GM06990 (cell line): ENCODE results near the gene SLC16A7.

Source experiments
- DNase-seq: peaks from one replicate; pipeline ENCODE4 v3.0.0-alpha.2; 2011; ENCODE audit not compliant: insufficient read length; ENCODE audit errors: extremely low read depth
- H3K27me3 ChIP-seq: replicated peaks from 2 replicates; pipeline ENCODE4 v1.6.0; 2011; ENCODE audit warnings: low read length; ENCODE audit not compliant: control insufficient read depth, insufficient read depth
- H3K36me3 ChIP-seq: 2 replicates; pipeline ENCODE4 v1.5.1; 2011; ENCODE audit warnings: low read length; ENCODE audit not compliant: control insufficient read depth, insufficient read depth
- H3K4me3 ChIP-seq: replicated peaks from 2 replicates; pipeline ENCODE4 v1.5.1; 2011; ENCODE audit warnings: low read depth, mild to moderate bottlenecking, control low read depth, low read length
- CTCF ChIP-seq: IDR thresholded peaks from 2 replicates; pipeline ENCODE4 v1.5.1; 2011; ENCODE audit warnings: low read length, control low read depth, mild to moderate bottlenecking, inconsistent platforms; ENCODE audit not compliant: insufficient read depth, poor library complexity, severe bottlenecking

SLC16A7 gene

GRCh38 chr12:59808317-59808910 lies 212.6 kb downstream of the SLC16A7 start:
- Histone ChIP-seq H3K36me3 (no peaks in the 10 kb centered on the region), H3K4me3 (no peak overlapping the region), H3K27me3 (no peaks in the 10 kb centered on the region)
- peak; percentile 70 for TF ChIP-seq CTCF
- DNase-seq: no peak

DNA sequence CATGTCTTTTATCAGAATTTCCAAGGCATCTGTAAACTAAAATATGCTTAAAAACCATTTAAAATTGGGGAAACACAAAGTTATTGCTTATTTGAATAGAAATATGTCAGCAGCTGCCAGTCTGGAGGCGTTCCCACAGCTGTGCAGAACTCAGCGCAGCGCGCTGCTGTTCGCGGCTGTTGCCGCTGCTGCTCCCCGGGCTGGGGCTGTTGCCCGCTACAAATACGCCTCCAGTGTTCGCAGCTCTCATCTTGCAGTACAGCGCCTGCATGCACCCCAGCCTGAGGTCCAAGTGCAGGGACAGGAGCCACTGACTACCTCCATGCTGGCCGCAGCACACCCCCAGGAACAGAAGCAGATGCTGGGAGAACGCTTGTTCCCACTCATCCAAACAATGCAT lies 216.2 kb downstream of the SLC16A7 start:
- Histone ChIP-seq H3K4me3 (no peak overlapping the region), H3K27me3 (no peaks in the 10 kb centered on the region), H3K36me3 (no peaks in the 10 kb centered on the region)
- no peak for TF ChIP-seq CTCF
- no peak for DNase-seq

GRCh38 chr12:59812716-59813115 lies 216.9 kb downstream of the SLC16A7 start:
- H3K27me3 ChIP-seq: no peaks in the 10 kb centered on the region
- TF ChIP-seq CTCF: no peak
- H3K4me3 ChIP-seq: no peak overlapping the region
- no peak for DNase-seq
- H3K36me3 ChIP-seq: no peaks in the 10 kb centered on the region

- DNase-seq: no peak
- no peak for TF ChIP-seq CTCF
- Histone ChIP-seq H3K27me3 (no peaks in the 10 kb centered on the region), H3K36me3 (no peaks in the 10 kb centered on the region), H3K4me3 (no peak overlapping the region)
These were observed 224.8 kb downstream of the SLC16A7 start for GRCh38 chr12:59820594-59821011.

DNA sequence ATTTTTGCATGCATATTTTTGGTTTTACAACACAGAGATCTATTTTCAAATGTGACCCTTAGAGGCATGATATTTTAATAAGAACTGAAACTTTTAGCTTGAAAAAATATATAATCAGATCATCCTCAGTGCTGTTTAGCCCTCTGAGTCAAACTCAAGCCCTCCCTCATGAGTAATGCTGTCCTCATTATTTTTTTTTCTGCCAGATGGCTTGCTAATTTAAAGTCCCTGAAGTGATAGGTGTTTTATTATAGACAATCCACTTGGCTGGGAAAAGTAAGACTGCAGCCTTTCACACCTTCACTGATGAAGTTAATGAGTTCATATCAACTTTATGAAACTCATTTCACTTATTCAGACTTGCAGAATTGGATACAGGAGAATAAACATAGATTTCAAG lies 227.7 kb downstream of the SLC16A7 start:
- no peak for TF ChIP-seq CTCF
- no peaks in the 10 kb centered on the region for H3K36me3 ChIP-seq
- H3K4me3 ChIP-seq: no peak overlapping the region
- DNase-seq: no peak
- H3K27me3 ChIP-seq: no peaks in the 10 kb centered on the region

GRCh38 chr12:59827767-59828166 lies 231.9 kb downstream of the SLC16A7 start:
- H3K4me3 ChIP-seq: no peak overlapping the region
- TF ChIP-seq CTCF: no peak
- no peak for DNase-seq
- no peaks in the 10 kb centered on the region for H3K36me3 ChIP-seq
- H3K27me3 ChIP-seq: no peaks in the 10 kb centered on the region
